HG03457 (cell line): ENCODE results near the gene SPIRE2.
A peak's percentile ranks its signal among the peaks of the same experiment; 100 is the strongest.
"Not testable (repeated sequence)": the region's sequence is repeated elsewhere in the genome, so short reads cannot be mapped to it uniquely, and the experiment has no call there.

ENCODE experiments used
- ATAC-seq: cut with Tn5 transposase; IDR thresholded peaks from one replicate; pipeline ENCODE4 v1.9.1; 2021; ENCODE audit warnings: moderate number of reproducible peaks; ENCODE audit not compliant: unreplicated experiment

The SPIRE2 gene

GRCh38 chr16:89912143-89912542 is 83.9 kb downstream of the SPIRE2 start:
- no peak for ATAC-seq

- ATAC-seq: no peak
Measured at GRCh38 chr16:89912627-89913026, 84.4 kb downstream of the SPIRE2 start.

GRCh38 chr16:89913408-89914387 is 85.4 kb downstream of the SPIRE2 start:
- no peak for ATAC-seq

GRCh38 chr16:89914642-89915285 is 86.5 kb downstream of the SPIRE2 start:
- not testable (repeated sequence) for ATAC-seq

GRCh38 chr16:89915303-89916232 is 87.3 kb downstream of the SPIRE2 start:
- no peak for ATAC-seq

GRCh38 chr16:89917773-89918452 is 89.6 kb downstream of the SPIRE2 start:
- peak; percentile 55 for ATAC-seq

GRCh38 chr16:89918453-89919347 is 90.4 kb downstream of the SPIRE2 start, which contains the start of gene MC1R:
Gene MC1R, plus strand, starts transcription at chr16:89918862. Its CDS starts 397 bp downstream, at chr16:89919259.
- ATAC-seq: no peak

GRCh38 chr16:89919535-89920406 is 91.5 kb downstream of the SPIRE2 start:
- no peak for ATAC-seq

GRCh38 chr16:89920723-89921122 is 92.4 kb downstream of the SPIRE2 start:
- no peak for ATAC-seq
